Liver (tissue), 9 donors: Measurements from ENCODE around the gene TBC1D13. TPM values are rescaled to one million over a fixed set of nuclear protein-coding genes. Genes with fewer than 3 reads are reported as not detected.
"Not testable (repeated sequence)": the region's sequence is repeated elsewhere in the genome, so short reads cannot be mapped to it uniquely, and the experiment has no call there.

Source experiments
- DNase-seq: peaks from one replicate; pipeline ENCODE4 v3.0.0-alpha.2; 2017; ENCODE audit warnings: low spot score
- H3K27ac ChIP-seq, 2 donors: one replicate each; pipeline ENCODE4 v1.7.0; 2013; ENCODE audit warnings: inconsistent platforms in 2 of 2, low read length in 2 of 2, control low read depth in 1 of 2, low read depth in 1 of 2, mild to moderate bottlenecking in 1 of 2
- H3K27me3 ChIP-seq, 4 donors: one replicate each; pipeline versions ENCODE4 v1.6.1 to v1.7.0; 2013; ENCODE audit warnings: low read length in 3 of 4, inconsistent platforms in 1 of 4, mild to moderate bottlenecking in 1 of 4, moderate library complexity in 1 of 4; ENCODE audit not compliant: control insufficient read depth in 4 of 4, insufficient read depth in 4 of 4
- H3K36me3 ChIP-seq, 4 donors: one replicate each; pipeline versions ENCODE4 v1.6.1 to v1.7.0; 2013; ENCODE audit warnings: low read length in 3 of 4, mild to moderate bottlenecking in 3 of 4, low read depth in 1 of 4, moderate library complexity in 1 of 4; ENCODE audit not compliant: control insufficient read depth in 4 of 4, insufficient read depth in 3 of 4
- H3K4me1 ChIP-seq, 4 donors: one replicate each; pipeline versions ENCODE4 v1.6.1 to v1.7.0; 2013; ENCODE audit warnings: low read length in 3 of 4, mild to moderate bottlenecking in 3 of 4, moderate library complexity in 1 of 4; ENCODE audit not compliant: control insufficient read depth in 4 of 4, insufficient read depth in 4 of 4
- H3K4me3 ChIP-seq, 3 donors: one replicate each; pipeline versions ENCODE4 v1.6.1 to v1.7.0; 2013; ENCODE audit warnings: low read length in 3 of 3, control low read depth in 1 of 3, low read depth in 1 of 3, mild to moderate bottlenecking in 1 of 3
- H3K9ac ChIP-seq, 2 donors: one replicate each; pipeline ENCODE4 v1.7.0; 2013; ENCODE audit warnings: low read length in 2 of 2, mild to moderate bottlenecking in 2 of 2, moderate library complexity in 2 of 2, control low read depth in 1 of 2, low read depth in 1 of 2
- H3K9me3 ChIP-seq, 4 donors: one replicate each; pipeline versions ENCODE4 v1.6.1 to v1.7.0; 2013; ENCODE audit warnings: low read length in 3 of 4; ENCODE audit not compliant: control insufficient read depth in 4 of 4
- EGR1 ChIP-seq, 2 donors: IDR thresholded peaks; 2 replicates each; pipeline ENCODE4 v1.6.1; 2016 to 2018; ENCODE audit warnings: antibody characterized with exemption in 2 of 2, low read depth in 2 of 2
- FOXA1 ChIP-seq: IDR thresholded peaks from 2 replicates; pipeline ENCODE4 v1.6.1; 2016; ENCODE audit warnings: antibody characterized with exemption
- GABPA ChIP-seq, 2 donors: IDR thresholded peaks in 1 of 2; conservative IDR thresholded peaks in 1 of 2; 2 replicates each; pipeline ENCODE4 v1.6.1; 2016; ENCODE audit warnings: antibody characterized with exemption in 2 of 2, mild to moderate bottlenecking in 1 of 2, moderate library complexity in 1 of 2
- HNF4G ChIP-seq: IDR thresholded peaks from 2 replicates; pipeline ENCODE4 v1.6.1; 2016; ENCODE audit warnings: antibody characterized with exemption
- JUND ChIP-seq, 2 donors: IDR thresholded peaks; 2 replicates each; pipeline ENCODE4 v1.6.1; 2016; ENCODE audit warnings: antibody characterized with exemption in 2 of 2
- NR2F2 ChIP-seq: IDR thresholded peaks from 2 replicates; pipeline ENCODE4 v1.6.1; 2016; ENCODE audit warnings: antibody characterized with exemption
- RAD21 ChIP-seq, 2 donors: IDR thresholded peaks; 2 replicates each; pipeline ENCODE4 v1.6.1; 2016; ENCODE audit warnings: antibody characterized with exemption in 2 of 2, mild to moderate bottlenecking in 2 of 2
- RXRA ChIP-seq, 2 donors: IDR thresholded peaks; 2 replicates each; pipeline ENCODE4 v1.6.1; 2017 to 2018; ENCODE audit warnings: antibody characterized with exemption in 2 of 2, mild to moderate bottlenecking in 1 of 2
- SP1 ChIP-seq: IDR thresholded peaks from 2 replicates; pipeline ENCODE4 v1.6.1; 2018; ENCODE audit warnings: antibody characterized with exemption, mild to moderate bottlenecking
- TAF1 ChIP-seq: conservative IDR thresholded peaks from 2 replicates; pipeline ENCODE4 v1.6.1; 2016; ENCODE audit warnings: antibody characterized with exemption, mild to moderate bottlenecking
- YY1 ChIP-seq: IDR thresholded peaks from 2 replicates; pipeline ENCODE4 v1.6.1; 2016; ENCODE audit warnings: antibody characterized with exemption, mild to moderate bottlenecking
- WGBS: extraction: QIAGEN DNeasy Blood & Tissue Kit; methylation state at CpG from one replicate; pipeline ENCODE4 v1.1.7; 2013; 5-methylcytosine and 5-hydroxymethylcytosine counted together
- polyA plus RNA-seq, 2 donors: library from polyadenylated mRNA; stranded (reverse) in 1 of 2; unstranded in 1 of 2; fragments of 200-250 nt in 1 of 2; fragments of >200 nt in 1 of 2; fragmentation: Nextera tagmentation in 1 of 2; extraction: Ambion mirVana in 1 of 2; gene quantifications; one replicate each; pipeline versions ENCODE4 v1.2.1 to v1.2.3, GENCODE V29; 2013 to 2015
- total RNA-seq, 2 donors: library from RNA; depleted of rRNA; stranded (reverse); fragments of >200 nt; gene quantifications; one replicate each; pipeline ENCODE4 v1.2.3, GENCODE V29; 2014
- TF ChIP-seq, protein P1 (sequence below): IDR thresholded peaks from 2 replicates; pipeline ENCODE4 v1.6.1; 2016; ENCODE audit warnings: antibody characterized with exemption, mild to moderate bottlenecking
- TF ChIP-seq, protein P2 (sequence below): IDR thresholded peaks from 2 replicates; pipeline ENCODE4 v1.6.1; 2016; ENCODE audit warnings: antibody characterized with exemption
- TF ChIP-seq, protein P3 (sequence below): fragments of 150-350 bp; IDR thresholded peaks from 2 replicates; pipeline ENCODE4 v1.5.1; 2017; ENCODE audit warnings: improper control_type of control experiment, low read depth, low read length; ENCODE audit not compliant: missing input control
- TF ChIP-seq, protein P4 (sequence below): IDR thresholded peaks from 2 replicates; pipeline ENCODE4 v1.6.1; 2016; ENCODE audit warnings: antibody characterized with exemption
- TF ChIP-seq, protein P5 (sequence below): IDR thresholded peaks from 2 replicates; pipeline ENCODE4 v1.6.1; 2016; ENCODE audit warnings: antibody characterized with exemption
- donor health status: healthy.
- donor health status: healthy.
- donor health status: healthy.
- donor health status: healthy.
- donor health status: healthy.

The TBC1D13 gene
- total and polyA plus RNA-seq, 4 donors: 6.3 to 11.7 (median 8.0) TPM

DNA sequence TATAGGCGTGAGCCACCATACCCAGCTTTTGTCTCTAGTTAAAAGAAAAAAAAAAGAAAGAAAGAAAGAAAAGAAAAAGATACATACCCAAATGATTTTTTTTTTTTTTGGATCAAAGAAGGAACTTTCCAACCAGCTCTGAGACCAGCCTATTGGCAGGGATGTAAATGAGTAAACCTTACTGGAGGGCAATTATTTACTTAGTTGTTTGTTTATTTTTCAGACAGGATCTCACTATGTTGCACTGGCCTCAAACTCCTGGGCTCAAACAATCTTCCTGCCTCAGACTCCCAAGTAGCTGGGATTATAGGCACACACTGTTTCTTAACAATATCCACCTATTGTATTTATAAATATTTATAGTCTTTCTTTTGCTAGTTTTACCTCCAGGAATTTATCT is 53.5 kb downstream of the TBC1D13 start:
- Histone ChIP-seq H3K4me1 (peaks cover 0 to 6% (median 1%) of the 10 kb centered on the region in 4 donors), H3K36me3 (peaks cover 0 to 10% (median 5%) of the 10 kb centered on the region in 4 donors), H3K9ac (no peak overlapping the region), H3K4me3 (no peak overlapping the region), H3K9me3 (no peaks in the 10 kb centered on the region), H3K27me3 (no peaks in the 10 kb centered on the region), H3K27ac (no peak overlapping the region)
- TF ChIP-seq, protein P1, sequence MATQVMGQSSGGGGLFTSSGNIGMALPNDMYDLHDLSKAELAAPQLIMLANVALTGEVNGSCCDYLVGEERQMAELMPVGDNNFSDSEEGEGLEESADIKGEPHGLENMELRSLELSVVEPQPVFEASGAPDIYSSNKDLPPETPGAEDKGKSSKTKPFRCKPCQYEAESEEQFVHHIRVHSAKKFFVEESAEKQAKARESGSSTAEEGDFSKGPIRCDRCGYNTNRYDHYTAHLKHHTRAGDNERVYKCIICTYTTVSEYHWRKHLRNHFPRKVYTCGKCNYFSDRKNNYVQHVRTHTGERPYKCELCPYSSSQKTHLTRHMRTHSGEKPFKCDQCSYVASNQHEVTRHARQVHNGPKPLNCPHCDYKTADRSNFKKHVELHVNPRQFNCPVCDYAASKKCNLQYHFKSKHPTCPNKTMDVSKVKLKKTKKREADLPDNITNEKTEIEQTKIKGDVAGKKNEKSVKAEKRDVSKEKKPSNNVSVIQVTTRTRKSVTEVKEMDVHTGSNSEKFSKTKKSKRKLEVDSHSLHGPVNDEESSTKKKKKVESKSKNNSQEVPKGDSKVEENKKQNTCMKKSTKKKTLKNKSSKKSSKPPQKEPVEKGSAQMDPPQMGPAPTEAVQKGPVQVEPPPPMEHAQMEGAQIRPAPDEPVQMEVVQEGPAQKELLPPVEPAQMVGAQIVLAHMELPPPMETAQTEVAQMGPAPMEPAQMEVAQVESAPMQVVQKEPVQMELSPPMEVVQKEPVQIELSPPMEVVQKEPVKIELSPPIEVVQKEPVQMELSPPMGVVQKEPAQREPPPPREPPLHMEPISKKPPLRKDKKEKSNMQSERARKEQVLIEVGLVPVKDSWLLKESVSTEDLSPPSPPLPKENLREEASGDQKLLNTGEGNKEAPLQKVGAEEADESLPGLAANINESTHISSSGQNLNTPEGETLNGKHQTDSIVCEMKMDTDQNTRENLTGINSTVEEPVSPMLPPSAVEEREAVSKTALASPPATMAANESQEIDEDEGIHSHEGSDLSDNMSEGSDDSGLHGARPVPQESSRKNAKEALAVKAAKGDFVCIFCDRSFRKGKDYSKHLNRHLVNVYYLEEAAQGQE: no peak
- TF ChIP-seq GABPA (IDR thresholded peaks at IDR 0.05 in 1 of 2, conservative IDR thresholded peaks at IDR 0.05 in 1 of 2): no peak
- TF ChIP-seq, protein P2, sequence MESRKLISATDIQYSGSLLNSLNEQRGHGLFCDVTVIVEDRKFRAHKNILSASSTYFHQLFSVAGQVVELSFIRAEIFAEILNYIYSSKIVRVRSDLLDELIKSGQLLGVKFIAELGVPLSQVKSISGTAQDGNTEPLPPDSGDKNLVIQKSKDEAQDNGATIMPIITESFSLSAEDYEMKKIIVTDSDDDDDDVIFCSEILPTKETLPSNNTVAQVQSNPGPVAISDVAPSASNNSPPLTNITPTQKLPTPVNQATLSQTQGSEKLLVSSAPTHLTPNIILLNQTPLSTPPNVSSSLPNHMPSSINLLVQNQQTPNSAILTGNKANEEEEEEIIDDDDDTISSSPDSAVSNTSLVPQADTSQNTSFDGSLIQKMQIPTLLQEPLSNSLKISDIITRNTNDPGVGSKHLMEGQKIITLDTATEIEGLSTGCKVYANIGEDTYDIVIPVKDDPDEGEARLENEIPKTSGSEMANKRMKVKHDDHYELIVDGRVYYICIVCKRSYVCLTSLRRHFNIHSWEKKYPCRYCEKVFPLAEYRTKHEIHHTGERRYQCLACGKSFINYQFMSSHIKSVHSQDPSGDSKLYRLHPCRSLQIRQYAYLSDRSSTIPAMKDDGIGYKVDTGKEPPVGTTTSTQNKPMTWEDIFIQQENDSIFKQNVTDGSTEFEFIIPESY: no peak
- TF ChIP-seq RXRA (IDR thresholded peaks at IDR 0.05): no peak
- no peak for TF ChIP-seq YY1
- TF ChIP-seq, protein P3, sequence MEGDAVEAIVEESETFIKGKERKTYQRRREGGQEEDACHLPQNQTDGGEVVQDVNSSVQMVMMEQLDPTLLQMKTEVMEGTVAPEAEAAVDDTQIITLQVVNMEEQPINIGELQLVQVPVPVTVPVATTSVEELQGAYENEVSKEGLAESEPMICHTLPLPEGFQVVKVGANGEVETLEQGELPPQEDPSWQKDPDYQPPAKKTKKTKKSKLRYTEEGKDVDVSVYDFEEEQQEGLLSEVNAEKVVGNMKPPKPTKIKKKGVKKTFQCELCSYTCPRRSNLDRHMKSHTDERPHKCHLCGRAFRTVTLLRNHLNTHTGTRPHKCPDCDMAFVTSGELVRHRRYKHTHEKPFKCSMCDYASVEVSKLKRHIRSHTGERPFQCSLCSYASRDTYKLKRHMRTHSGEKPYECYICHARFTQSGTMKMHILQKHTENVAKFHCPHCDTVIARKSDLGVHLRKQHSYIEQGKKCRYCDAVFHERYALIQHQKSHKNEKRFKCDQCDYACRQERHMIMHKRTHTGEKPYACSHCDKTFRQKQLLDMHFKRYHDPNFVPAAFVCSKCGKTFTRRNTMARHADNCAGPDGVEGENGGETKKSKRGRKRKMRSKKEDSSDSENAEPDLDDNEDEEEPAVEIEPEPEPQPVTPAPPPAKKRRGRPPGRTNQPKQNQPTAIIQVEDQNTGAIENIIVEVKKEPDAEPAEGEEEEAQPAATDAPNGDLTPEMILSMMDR: no peak
- no peak for TF ChIP-seq TAF1
- TF ChIP-seq SP1: no peak
- TF ChIP-seq NR2F2: no peak
- no peak for TF ChIP-seq FOXA1
- no peak for TF ChIP-seq EGR1 (IDR thresholded peaks at IDR 0.05; ENCODE audit: low read depth in 2 of 2)
- TF ChIP-seq, protein P4, sequence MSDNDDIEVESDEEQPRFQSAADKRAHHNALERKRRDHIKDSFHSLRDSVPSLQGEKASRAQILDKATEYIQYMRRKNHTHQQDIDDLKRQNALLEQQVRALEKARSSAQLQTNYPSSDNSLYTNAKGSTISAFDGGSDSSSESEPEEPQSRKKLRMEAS: no peak
- TF ChIP-seq RAD21 (IDR thresholded peaks at IDR 0.05): no peak
- no peak for DNase-seq
- WGBS: 96% methylated on average over 1 of the region's 1 CpG

DNA sequence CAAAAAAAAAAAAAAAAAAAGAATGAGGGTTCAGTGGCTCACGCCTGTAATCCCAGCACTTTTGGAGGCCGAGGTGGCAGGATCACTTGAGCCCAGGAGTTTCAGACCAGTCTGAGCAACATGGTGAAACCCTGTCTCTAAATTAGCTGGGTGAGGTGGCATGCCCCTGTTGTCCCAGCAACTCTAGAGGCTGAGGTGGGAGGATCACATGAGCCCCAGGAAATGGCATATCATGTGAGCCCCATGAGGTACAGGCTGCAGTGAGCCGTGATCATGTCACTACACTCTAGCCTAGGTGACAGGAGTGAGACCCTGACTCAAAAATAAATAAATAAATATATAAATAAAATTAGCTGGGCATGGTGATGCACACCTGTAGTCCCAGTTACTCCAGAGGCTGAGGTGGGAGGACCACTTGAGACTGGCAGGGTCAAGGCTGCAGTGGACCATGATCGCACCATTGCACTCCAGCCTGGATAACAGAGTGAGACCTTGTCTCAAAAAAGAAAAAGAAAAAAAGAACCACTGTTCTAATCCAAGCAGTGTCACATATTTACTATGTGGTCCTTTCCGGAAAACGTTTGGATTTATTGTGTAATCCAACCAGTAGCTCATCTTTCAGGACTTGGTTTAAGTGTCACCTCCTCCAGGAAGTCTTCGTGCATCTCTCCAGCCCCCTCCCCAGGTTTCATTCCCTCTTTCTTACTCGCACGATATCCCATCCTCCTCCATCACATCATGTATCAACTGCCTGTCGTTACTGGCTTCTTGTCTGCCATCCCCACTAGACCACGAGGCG is 54.8 kb downstream of the TBC1D13 start:
- H3K9ac ChIP-seq: no peak overlapping the region
- no peak for DNase-seq
- H3K9me3 ChIP-seq: no peaks in the 10 kb centered on the region
- peaks cover 0 to 9% (median 5%) of the 10 kb centered on the region in 4 donors for H3K36me3 ChIP-seq
- 90% methylated on average over 12 of the region's 12 CpGs for WGBS
- H3K27me3 ChIP-seq: no peaks in the 10 kb centered on the region
- H3K4me3 ChIP-seq: no peak overlapping the region
- H3K4me1 ChIP-seq: peaks cover 0 to 2% (median 0%) of the 10 kb centered on the region in 4 donors
- TF ChIP-seq YY1: no peak
- TF ChIP-seq GABPA (IDR thresholded peaks at IDR 0.05 in 1 of 2, conservative IDR thresholded peaks at IDR 0.05 in 1 of 2): no peak
- TF ChIP-seq SP1: no peak
- TF ChIP-seq, protein P5, sequence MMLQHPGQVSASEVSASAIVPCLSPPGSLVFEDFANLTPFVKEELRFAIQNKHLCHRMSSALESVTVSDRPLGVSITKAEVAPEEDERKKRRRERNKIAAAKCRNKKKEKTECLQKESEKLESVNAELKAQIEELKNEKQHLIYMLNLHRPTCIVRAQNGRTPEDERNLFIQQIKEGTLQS: no peak
- TF ChIP-seq, protein P2: no peak
- no peak for TF ChIP-seq JUND (IDR thresholded peaks at IDR 0.05)
- no peak for TF ChIP-seq NR2F2
- no peak for TF ChIP-seq RXRA (IDR thresholded peaks at IDR 0.05)
- no peak for TF ChIP-seq HNF4G
- H3K27ac ChIP-seq: no peak overlapping the region

DNA sequence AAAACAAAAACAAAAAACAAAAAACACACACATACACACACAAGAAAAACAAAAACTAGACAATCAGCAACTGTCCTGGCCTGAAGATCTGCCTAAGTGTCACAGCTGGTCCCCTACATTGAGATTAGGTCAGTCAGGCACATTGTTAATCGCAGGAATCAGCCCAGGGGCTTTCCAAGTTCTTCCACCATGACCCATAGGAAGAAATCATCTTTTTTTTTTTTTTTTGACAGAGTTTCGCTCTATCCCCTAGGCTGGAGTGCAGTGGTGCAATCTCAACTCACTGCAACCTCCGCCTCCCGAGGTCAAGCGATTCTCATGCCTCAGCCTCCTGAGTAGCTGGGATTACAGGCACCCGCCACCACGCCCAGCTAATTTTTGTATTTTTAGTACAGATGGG is 56.1 kb downstream of the TBC1D13 start:
- H3K4me1 ChIP-seq, H3K36me3 ChIP-seq, H3K27me3 ChIP-seq, H3K4me3 ChIP-seq, H3K27ac ChIP-seq, H3K9me3 ChIP-seq, H3K9ac ChIP-seq, DNase-seq: not testable (repeated sequence)
- 97% methylated on average over 7 of the region's 7 CpGs for whole genome bisulfite sequencing
